ENCODE data around the gene BRSK2.

The BRSK2 gene

GRCh38 chr11:1438261-1438966 is 48.7 kb downstream of the BRSK2 start:
- Histone ChIP-seq H3K4me3 (ENCODE audit: low read depth, low read length, poor library complexity, severe bottlenecking) (no peak overlapping the region), H3K9me2 (ENCODE audit: low read depth, low read length) (no peaks in the 10 kb centered on the region), H2AFZ (ENCODE audit: low read length) (no peak overlapping the region), H3K4me1 (ENCODE audit: insufficient read depth, low read length, severe bottlenecking) (no peaks in the 10 kb centered on the region), H3K27ac (ENCODE audit: low read depth, low read length, poor library complexity, severe bottlenecking) (no peak overlapping the region), H3K79me2 (ENCODE audit: insufficient read depth, low read length) (no peaks in the 10 kb centered on the region), H3K27me3 (ENCODE audit: insufficient read depth, low read length) (no peaks in the 10 kb centered on the region), H3K9ac (ENCODE audit: low read length) (no peak overlapping the region), H3K4me2 (ENCODE audit: low read length) (no peak overlapping the region), H3K9me3 (ENCODE audit: low read length) (no peaks in the 10 kb centered on the region), H3F3A (ENCODE audit: insufficient read depth, low read length) (no peaks in the 10 kb centered on the region), H4K20me1 (ENCODE audit: insufficient read depth, low read length) (no peaks in the 10 kb centered on the region), H3K36me3 (ENCODE audit: insufficient read depth, low read length) (no peaks in the 10 kb centered on the region)
- TF ChIP-seq CTCF (IDR thresholded peaks at IDR 0.05; ENCODE audit: low read length) (no peak), EZH2 (IDR thresholded peaks at IDR 0.05; ENCODE audit: borderline replicate concordance, low read length) (no peak)

- H2AFZ ChIP-seq (ENCODE audit: low read length), result no peak overlapping the region
- TF ChIP-seq EZH2 (IDR thresholded peaks at IDR 0.05; ENCODE audit: borderline replicate concordance, low read length) (no peak), CTCF (IDR thresholded peaks at IDR 0.05; ENCODE audit: low read length) (no peak)
- H3K9me3 ChIP-seq (ENCODE audit: low read length), result no peaks in the 10 kb centered on the region
- no peaks in the 10 kb centered on the region for H3K27me3 ChIP-seq (ENCODE audit: insufficient read depth, low read length)
- no peak overlapping the region for H3K4me3 ChIP-seq (ENCODE audit: low read depth, low read length, poor library complexity, severe bottlenecking)
- H3F3A ChIP-seq (ENCODE audit: insufficient read depth, low read length), result no peaks in the 10 kb centered on the region
- no peaks in the 10 kb centered on the region for H3K9me2 ChIP-seq (ENCODE audit: low read depth, low read length)
- H3K27ac ChIP-seq (ENCODE audit: low read depth, low read length, poor library complexity, severe bottlenecking), result no peak overlapping the region
- H3K36me3 ChIP-seq (ENCODE audit: insufficient read depth, low read length), result no peaks in the 10 kb centered on the region
- no peak overlapping the region for H3K9ac ChIP-seq (ENCODE audit: low read length)
- H3K4me1 ChIP-seq (ENCODE audit: insufficient read depth, low read length, severe bottlenecking), result no peaks in the 10 kb centered on the region
- H4K20me1 ChIP-seq (ENCODE audit: insufficient read depth, low read length), result no peaks in the 10 kb centered on the region
- H3K4me2 ChIP-seq (ENCODE audit: low read length), result no peak overlapping the region
- no peaks in the 10 kb centered on the region for H3K79me2 ChIP-seq (ENCODE audit: insufficient read depth, low read length)
Measured at GRCh38 chr11:1438967-1439330, 49.2 kb downstream of the BRSK2 start.

- H3K4me1 ChIP-seq (ENCODE audit: insufficient read depth, low read length, severe bottlenecking), result no peaks in the 10 kb centered on the region
- no peak overlapping the region for H3K9ac ChIP-seq (ENCODE audit: low read length)
- no peaks in the 10 kb centered on the region for H3F3A ChIP-seq (ENCODE audit: insufficient read depth, low read length)
- no peak for TF ChIP-seq CTCF (IDR thresholded peaks at IDR 0.05; ENCODE audit: low read length)
- TF ChIP-seq EZH2 (IDR thresholded peaks at IDR 0.05; ENCODE audit: borderline replicate concordance, low read length), result no peak
- no peaks in the 10 kb centered on the region for H3K79me2 ChIP-seq (ENCODE audit: insufficient read depth, low read length)
- no peaks in the 10 kb centered on the region for H3K9me3 ChIP-seq (ENCODE audit: low read length)
- no peak overlapping the region for H3K27ac ChIP-seq (ENCODE audit: low read depth, low read length, poor library complexity, severe bottlenecking)
- H3K4me3 ChIP-seq (ENCODE audit: low read depth, low read length, poor library complexity, severe bottlenecking), result no peak overlapping the region
- no peak overlapping the region for H2AFZ ChIP-seq (ENCODE audit: low read length)
- no peaks in the 10 kb centered on the region for H3K36me3 ChIP-seq (ENCODE audit: insufficient read depth, low read length)
- H3K27me3 ChIP-seq (ENCODE audit: insufficient read depth, low read length), result no peaks in the 10 kb centered on the region
- no peaks in the 10 kb centered on the region for H4K20me1 ChIP-seq (ENCODE audit: insufficient read depth, low read length)
- no peaks in the 10 kb centered on the region for H3K9me2 ChIP-seq (ENCODE audit: low read depth, low read length)
- H3K4me2 ChIP-seq (ENCODE audit: low read length), result no peak overlapping the region
Measured at GRCh38 chr11:1439341-1439740, 49.6 kb downstream of the BRSK2 start.
